Measurements from ENCODE around the gene SYT15.
"Not testable (repeated sequence)": the region's sequence is repeated elsewhere in the genome, so short reads cannot be mapped to it uniquely, and the experiment has no call there.

- TF ChIP-seq CTCF, POLR2A (IDR thresholded peaks at IDR 0.05): not testable (repeated sequence)
Measured at GRCh38 chr10:46635364-46635959, 56.5 kb downstream of the SYT15 start.

Data from testis (tissue), 2 donors.